BLaER1 treated with 17β-estradiol and CSF1 and Interleukin-3, amounts not matched to agents 10 nM and 100 nM (cell line): ENCODE measurements around the gene SLC17A1.

ENCODE experiments used
- H3K27ac ChIP-seq, 11 experiments: shearing (Covaris generic); formaldehyde crosslinking; 2 replicates each; pipeline ENCODE4 v1.8.1; 2022
- H3K27me3 ChIP-seq, 11 experiments: shearing (Covaris generic); formaldehyde crosslinking; 2 replicates each; pipeline ENCODE4 v1.8.1; 2022
- H3K36me3 ChIP-seq, 11 experiments: shearing (Covaris generic); formaldehyde crosslinking; 2 replicates each; pipeline ENCODE4 v1.8.1; 2022
- H3K4me1 ChIP-seq, 10 experiments: shearing (Covaris generic); formaldehyde crosslinking; 2 replicates each; pipeline ENCODE4 v1.8.1; 2022
- H3K4me2 ChIP-seq, 11 experiments: shearing (Covaris generic); formaldehyde crosslinking; 2 replicates each; pipeline ENCODE4 v1.8.1; 2022
- H3K4me3 ChIP-seq, 10 experiments: shearing (Covaris generic); formaldehyde crosslinking; 2 replicates each; pipeline ENCODE4 v1.8.1; 2022
- H3K9ac ChIP-seq, 11 experiments: shearing (Covaris generic); formaldehyde crosslinking; 2 replicates each; pipeline ENCODE4 v1.8.1; 2022
- H3K9me3 ChIP-seq, 11 experiments: shearing (Covaris generic); formaldehyde crosslinking; replicated peaks in 1 of 11; 2 replicates each; pipeline ENCODE4 v1.8.1; 2022
- H4K20me1 ChIP-seq, 11 experiments: shearing (Covaris generic); formaldehyde crosslinking; 2 replicates each; pipeline ENCODE4 v1.8.1; 2022
- Cebpa-rat ChIP-seq, 11 experiments: shearing (Covaris generic); IDR thresholded peaks; 2 replicates each; pipeline ENCODE4 v1.8.1; 2022

The SLC17A1 gene

GRCh38 chr6:25777031-25777430 is 54.8 kb downstream of the SLC17A1 start:
- no peaks in the 10 kb centered on the region for H3K4me1 ChIP-seq
- no peak for TF ChIP-seq Cebpa-rat (IDR thresholded peaks at IDR 0.05)
- no peaks in the 10 kb centered on the region for H4K20me1 ChIP-seq
- no peaks in the 10 kb centered on the region for H3K9me3 ChIP-seq
- no peak overlapping the region for H3K4me2 ChIP-seq
- H3K9ac ChIP-seq = no peak overlapping the region
- H3K4me3 ChIP-seq = no peak overlapping the region
- H3K27me3 ChIP-seq = no peaks in the 10 kb centered on the region
- H3K36me3 ChIP-seq = no peaks in the 10 kb centered on the region
- no peak overlapping the region for H3K27ac ChIP-seq

GRCh38 chr6:25774120-25774715 is 57.6 kb downstream of the SLC17A1 start:
- TF ChIP-seq Cebpa-rat (IDR thresholded peaks at IDR 0.05) = no peak
- H3K36me3 ChIP-seq = no peaks in the 10 kb centered on the region
- H4K20me1 ChIP-seq = no peaks in the 10 kb centered on the region
- no peak overlapping the region for H3K4me3 ChIP-seq
- no peaks in the 10 kb centered on the region for H3K9me3 ChIP-seq
- H3K4me2 ChIP-seq = no peak overlapping the region
- H3K9ac ChIP-seq = no peak overlapping the region
- no peak overlapping the region for H3K27ac ChIP-seq
- no peaks in the 10 kb centered on the region for H3K4me1 ChIP-seq
- H3K27me3 ChIP-seq = no peaks in the 10 kb centered on the region

GRCh38 chr6:25769983-25770382 is 61.9 kb downstream of the SLC17A1 start:
- H3K4me1 ChIP-seq = no peaks in the 10 kb centered on the region
- no peak for TF ChIP-seq Cebpa-rat (IDR thresholded peaks at IDR 0.05)
- no peak overlapping the region for H3K9ac ChIP-seq
- no peak overlapping the region for H3K27ac ChIP-seq
- no peaks in the 10 kb centered on the region for H4K20me1 ChIP-seq
- H3K4me2 ChIP-seq = no peak overlapping the region
- no peaks in the 10 kb centered on the region for H3K27me3 ChIP-seq
- H3K4me3 ChIP-seq = no peak overlapping the region
- H3K36me3 ChIP-seq = no peaks in the 10 kb centered on the region
- no peaks in the 10 kb centered on the region for H3K9me3 ChIP-seq

- Histone ChIP-seq H3K4me3 (no peak overlapping the region), H4K20me1 (no peaks in the 10 kb centered on the region), H3K4me2 (no peak overlapping the region), H3K36me3 (no peaks in the 10 kb centered on the region), H3K9me3 (no peaks in the 10 kb centered on the region), H3K27ac (no peak overlapping the region), H3K9ac (no peak overlapping the region), H3K4me1 (peaks cover 0 to 6% (median 0%) of the 10 kb centered on the region in 10 experiments; a peak in 6 of 20 replicates), H3K27me3 (no peaks in the 10 kb centered on the region)
- TF ChIP-seq Cebpa-rat (IDR thresholded peaks at IDR 0.05) = no peak
Measured at GRCh38 chr6:25768566-25768965, 63.3 kb downstream of the SLC17A1 start.

- Histone ChIP-seq H4K20me1 (no peaks in the 10 kb centered on the region), H3K9me3 (no peaks in the 10 kb centered on the region), H3K9ac (no peak overlapping the region), H3K4me3 (no peak overlapping the region), H3K36me3 (no peaks in the 10 kb centered on the region), H3K27ac (no peak overlapping the region), H3K4me2 (peak overlapping the region in 5 of 11 experiments; percentile 10 to 41 (median 20); a peak in 6 of 22 replicates), H3K4me1 (peaks cover 0 to 6% (median 0%) of the 10 kb centered on the region in 10 experiments; a peak in 6 of 20 replicates), H3K27me3 (no peaks in the 10 kb centered on the region)
- no peak for TF ChIP-seq Cebpa-rat (IDR thresholded peaks at IDR 0.05)
Measured at GRCh38 chr6:25764611-25765010, 67.2 kb downstream of the SLC17A1 start.

GRCh38 chr6:25757936-25758642 is 73.8 kb downstream of the SLC17A1 start:
- Histone ChIP-seq H3K9me3 (no peaks in the 10 kb centered on the region), H3K4me1 (no peaks in the 10 kb centered on the region), H3K27me3 (no peaks in the 10 kb centered on the region), H3K27ac (no peak overlapping the region), H3K4me3 (no peak overlapping the region), H4K20me1 (no peaks in the 10 kb centered on the region), H3K9ac (no peak overlapping the region), H3K36me3 (no peaks in the 10 kb centered on the region), H3K4me2 (no peak overlapping the region)
- TF ChIP-seq Cebpa-rat (IDR thresholded peaks at IDR 0.05) = no peak

GRCh38 chr6:25756382-25757363 is 75.2 kb downstream of the SLC17A1 start:
- Histone ChIP-seq H3K9me3 (no peaks in the 10 kb centered on the region), H3K9ac (no peak overlapping the region), H3K4me2 (no peak overlapping the region), H3K27ac (no peak overlapping the region), H3K36me3 (no peaks in the 10 kb centered on the region), H4K20me1 (no peaks in the 10 kb centered on the region), H3K4me1 (no peaks in the 10 kb centered on the region), H3K27me3 (no peaks in the 10 kb centered on the region), H3K4me3 (no peak overlapping the region)
- no peak for TF ChIP-seq Cebpa-rat (IDR thresholded peaks at IDR 0.05)

GRCh38 chr6:25755483-25755882 is 76.4 kb downstream of the SLC17A1 start:
- no peak overlapping the region for H3K9ac ChIP-seq
- H3K4me1 ChIP-seq = no peaks in the 10 kb centered on the region
- H4K20me1 ChIP-seq = no peaks in the 10 kb centered on the region
- no peaks in the 10 kb centered on the region for H3K27me3 ChIP-seq
- no peaks in the 10 kb centered on the region for H3K9me3 ChIP-seq
- no peaks in the 10 kb centered on the region for H3K36me3 ChIP-seq
- H3K27ac ChIP-seq = no peak overlapping the region
- no peak for TF ChIP-seq Cebpa-rat (IDR thresholded peaks at IDR 0.05)
- no peak overlapping the region for H3K4me3 ChIP-seq
- H3K4me2 ChIP-seq = no peak overlapping the region

GRCh38 chr6:25754535-25754934 is 77.3 kb downstream of the SLC17A1 start, which contains the start of gene SLC17A4:
SLC17A4 (plus strand) TSS chr6:25754742; CDS start chr6:25761963, 7,221 bp downstream.
- Histone ChIP-seq H3K4me2 (no peak within 1 kb of the TSS), H3K27ac (no peak within 1 kb of the TSS), H3K36me3 (no peaks in the 10 kb centered on the region), H3K27me3 (no peaks in the 10 kb centered on the region), H3K9ac (no peak within 1 kb of the TSS), H3K4me1 (peaks cover 0 to 5% (median 0%) of the 10 kb centered on the region in 10 experiments; a peak in 4 of 20 replicates), H3K4me3 (no peak within 1 kb of the TSS), H3K9me3 (no peaks in the 10 kb centered on the region), H4K20me1 (no peaks in the 10 kb centered on the region)
- TF ChIP-seq Cebpa-rat (IDR thresholded peaks at IDR 0.05) = no peak
